Nephron (organoid): ENCODE data around the gene SAXO2.
"Not testable (repeated sequence)": the region's sequence is repeated elsewhere in the genome, so short reads cannot be mapped to it uniquely, and the experiment has no call there.

Experiments used
- H3K27ac Mint-ChIP-seq, 3 experiments: 2 replicates each; pipeline ENCODE4 v1.8.0; 2020; ENCODE audit warnings: mixed read lengths in 3 of 3, mild to moderate bottlenecking in 2 of 3, moderate library complexity in 1 of 3
- H3K27me3 Mint-ChIP-seq: 2 replicates; pipeline ENCODE4 v1.8.0; 2021; ENCODE audit warnings: low read depth, mild to moderate bottlenecking, moderate library complexity, mixed read lengths
- H3K36me3 Mint-ChIP-seq: 2 replicates; pipeline ENCODE4 v1.8.0; 2020; ENCODE audit warnings: low read depth, mixed read lengths
- H3K4me1 Mint-ChIP-seq: 2 replicates; pipeline ENCODE4 v1.8.0; 2020; ENCODE audit warnings: mixed read lengths
- H3K4me3 Mint-ChIP-seq, 3 experiments: 2 replicates each; pipeline ENCODE4 v1.8.0; 2020; ENCODE audit warnings: mild to moderate bottlenecking in 3 of 3, mixed read lengths in 3 of 3, moderate library complexity in 2 of 3
- H3K9me3 Mint-ChIP-seq: 2 replicates; pipeline ENCODE4 v1.8.0; 2020; ENCODE audit warnings: mixed read lengths
- TF ChIP-seq, protein P1 (sequence below), 3 experiments: fragments of 200-600 bp; sonication (generic); IDR thresholded peaks; one replicate each; pipeline ENCODE4 v1.5.0; 2021; ENCODE audit warnings: antibody characterized with exemption in 3 of 3; ENCODE audit not compliant: unreplicated experiment in 3 of 3

The SAXO2 gene, protein sequence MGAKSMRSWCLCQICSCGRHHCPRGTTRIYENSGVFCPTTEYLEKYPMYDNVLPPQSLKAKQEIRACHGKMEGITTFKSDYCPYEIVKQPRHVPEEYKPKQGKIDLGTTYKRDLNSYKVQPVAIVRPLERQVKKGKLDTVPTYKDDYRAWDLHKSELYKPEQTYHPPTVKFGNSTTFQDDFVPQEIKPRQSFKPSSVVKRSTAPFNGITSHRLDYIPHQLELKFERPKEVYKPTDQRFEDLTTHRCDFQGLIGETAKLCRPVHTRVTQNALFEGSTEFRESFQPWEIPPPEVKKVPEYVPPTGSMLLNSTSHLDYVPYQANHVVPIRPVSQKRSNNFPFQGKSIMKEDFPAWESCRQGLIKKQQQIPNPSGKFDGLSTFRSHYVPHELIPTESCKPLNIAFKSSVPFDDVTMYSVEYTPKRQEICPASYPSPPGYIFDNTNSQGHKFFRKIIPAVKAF

DNA sequence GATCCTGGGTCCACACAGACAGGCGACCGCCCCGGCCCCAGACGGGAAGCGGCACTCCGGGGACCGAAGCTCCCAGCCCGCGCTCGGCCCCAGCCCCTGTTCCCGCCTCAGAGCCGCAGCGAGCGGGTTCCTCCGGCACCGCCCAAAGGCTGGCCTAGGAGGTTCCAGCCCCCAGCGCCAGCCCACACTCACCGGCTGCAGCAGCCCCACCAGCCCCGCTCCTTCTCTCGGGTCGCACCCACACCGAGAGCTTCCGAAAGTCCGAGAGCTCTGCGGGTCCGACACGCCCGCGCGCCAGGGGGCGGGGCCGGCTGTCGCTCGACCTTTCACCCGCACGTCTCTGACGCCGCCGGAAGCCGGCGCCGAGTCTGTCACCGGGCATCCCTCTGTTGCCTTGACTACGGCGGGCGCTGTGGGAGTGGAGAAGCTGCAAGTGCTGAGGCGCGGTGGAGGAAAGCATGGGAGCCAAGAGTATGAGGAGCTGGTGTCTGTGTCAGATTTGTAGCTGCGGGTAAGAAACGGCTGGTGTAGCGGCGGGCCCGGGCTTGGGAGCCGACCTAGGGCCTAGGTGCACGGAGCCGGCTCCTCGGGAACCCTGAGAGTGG lies at the start of gene SAXO2, which contains the start of gene EFL1:
SAXO2 (plus strand) TSS at position 397 of the 605 bp plus-strand sequence; CDS start at position 459, 62 bp downstream.
EFL1 (minus strand) TSS at position 313 of the 605 bp plus-strand sequence. CDS start 956 bp downstream, outside the sequence.
- peaks cover 10% of the 10 kb centered on the region for H3K36me3 Mint-ChIP-seq

DNA sequence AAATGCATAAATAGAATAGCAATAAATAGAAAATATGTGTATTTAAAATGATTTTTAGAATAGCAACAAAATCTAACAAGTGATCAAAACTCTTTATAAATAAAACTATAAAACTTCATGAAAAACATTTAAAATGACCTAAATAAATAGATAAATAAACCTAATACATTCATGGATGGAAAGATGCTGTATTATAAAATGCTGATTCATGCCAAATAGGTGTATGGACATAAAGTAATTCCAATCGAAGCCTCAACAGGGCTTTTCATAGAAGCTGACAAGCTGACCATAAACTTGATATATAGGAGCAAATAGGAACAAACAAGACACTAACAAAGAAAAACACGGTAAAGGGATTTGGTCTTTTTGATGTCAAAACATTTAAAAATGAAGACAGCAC lies 46.5 kb upstream of the SAXO2 start:
- not testable (repeated sequence) for H3K4me1 Mint-ChIP-seq, H3K4me3 Mint-ChIP-seq, H3K9me3 Mint-ChIP-seq, H3K27me3 Mint-ChIP-seq, H3K27ac Mint-ChIP-seq
- peaks cover 28% of the 10 kb centered on the region for H3K36me3 Mint-ChIP-seq

More for the DNA sequence above, at the start of gene SAXO2, which contains the start of gene EFL1:
- Mint-ChIP-seq H3K4me1 (peaks cover 22% of the 10 kb centered on the region), H3K4me3 (peak within 1 kb of the TSS; percentile 93 to 95 (median 93)), H3K27me3 (peaks cover 3% of the 10 kb centered on the region), H3K9me3 (no peaks in the 10 kb centered on the region), H3K27ac (peak within 1 kb of the TSS; percentile 49 to 75 (median 68))
- TF ChIP-seq, protein P1, sequence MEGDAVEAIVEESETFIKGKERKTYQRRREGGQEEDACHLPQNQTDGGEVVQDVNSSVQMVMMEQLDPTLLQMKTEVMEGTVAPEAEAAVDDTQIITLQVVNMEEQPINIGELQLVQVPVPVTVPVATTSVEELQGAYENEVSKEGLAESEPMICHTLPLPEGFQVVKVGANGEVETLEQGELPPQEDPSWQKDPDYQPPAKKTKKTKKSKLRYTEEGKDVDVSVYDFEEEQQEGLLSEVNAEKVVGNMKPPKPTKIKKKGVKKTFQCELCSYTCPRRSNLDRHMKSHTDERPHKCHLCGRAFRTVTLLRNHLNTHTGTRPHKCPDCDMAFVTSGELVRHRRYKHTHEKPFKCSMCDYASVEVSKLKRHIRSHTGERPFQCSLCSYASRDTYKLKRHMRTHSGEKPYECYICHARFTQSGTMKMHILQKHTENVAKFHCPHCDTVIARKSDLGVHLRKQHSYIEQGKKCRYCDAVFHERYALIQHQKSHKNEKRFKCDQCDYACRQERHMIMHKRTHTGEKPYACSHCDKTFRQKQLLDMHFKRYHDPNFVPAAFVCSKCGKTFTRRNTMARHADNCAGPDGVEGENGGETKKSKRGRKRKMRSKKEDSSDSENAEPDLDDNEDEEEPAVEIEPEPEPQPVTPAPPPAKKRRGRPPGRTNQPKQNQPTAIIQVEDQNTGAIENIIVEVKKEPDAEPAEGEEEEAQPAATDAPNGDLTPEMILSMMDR (IDR thresholded peaks at IDR 0.05; ENCODE audit: unreplicated experiment in 3 of 3): no peak

DNA sequence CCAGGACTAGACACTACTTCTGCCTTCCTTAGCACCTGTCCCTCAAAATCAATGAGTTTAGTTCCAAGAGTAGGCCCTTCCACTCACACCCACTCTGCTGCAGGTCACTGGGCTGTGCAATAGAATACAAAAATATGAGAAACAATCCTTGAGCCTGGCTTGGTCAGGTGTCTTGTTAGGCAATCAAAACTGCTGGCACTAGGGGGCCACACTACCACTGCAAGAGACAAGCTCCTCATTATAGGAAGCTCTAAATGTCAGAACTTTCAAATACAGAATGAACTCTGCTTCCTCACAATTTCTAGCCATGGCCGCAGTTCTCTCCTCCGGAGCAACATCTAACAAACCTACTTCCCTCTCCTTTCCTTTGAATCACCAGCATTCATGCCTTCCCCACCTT lies 41.1 kb upstream of the SAXO2 start:
- peaks cover 14% of the 10 kb centered on the region for H3K36me3 Mint-ChIP-seq

DNA sequence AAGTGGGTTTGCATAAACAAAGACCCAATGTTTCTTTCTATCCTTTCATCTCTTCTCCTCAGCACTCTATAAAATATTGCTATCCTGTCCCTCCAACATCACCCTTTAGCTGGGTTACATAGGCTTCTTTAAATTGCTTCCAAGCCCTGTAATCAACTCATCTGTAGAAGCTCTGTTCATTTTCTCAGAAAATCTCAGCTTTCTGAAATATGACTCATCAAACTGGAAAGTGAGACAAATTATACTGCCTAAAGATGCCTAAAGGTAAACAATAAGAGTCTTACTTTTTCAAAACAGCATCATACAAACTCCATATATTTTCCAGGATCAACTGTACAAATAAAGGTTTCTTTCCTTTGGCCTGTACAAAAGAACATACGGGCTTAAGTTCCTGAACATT lies 33.9 kb upstream of the SAXO2 start:
- Mint-ChIP-seq H3K27me3 (no peaks in the 10 kb centered on the region), H3K36me3 (peaks cover 27% of the 10 kb centered on the region), H3K9me3 (no peaks in the 10 kb centered on the region), H3K27ac (no peak overlapping the region), H3K4me3 (no peak overlapping the region), H3K4me1 (no peaks in the 10 kb centered on the region)
- TF ChIP-seq, protein P1 (IDR thresholded peaks at IDR 0.05; ENCODE audit: unreplicated experiment in 3 of 3): no peak

More for the DNA sequence above, 41.1 kb upstream of the SAXO2 start:
- not testable (repeated sequence) for H3K27me3 Mint-ChIP-seq, H3K9me3 Mint-ChIP-seq, H3K4me3 Mint-ChIP-seq, H3K4me1 Mint-ChIP-seq, H3K27ac Mint-ChIP-seq
- TF ChIP-seq, protein P1 (IDR thresholded peaks at IDR 0.05; ENCODE audit: unreplicated experiment in 3 of 3): peak in 1 of 3 experiments; percentile 10

- TF ChIP-seq, protein P1 (IDR thresholded peaks at IDR 0.05; ENCODE audit: unreplicated experiment in 3 of 3): no peak
- H3K4me3 Mint-ChIP-seq: no peak overlapping the region
- no peak overlapping the region for H3K27ac Mint-ChIP-seq
- H3K4me1 Mint-ChIP-seq: no peaks in the 10 kb centered on the region
- H3K27me3 Mint-ChIP-seq: no peaks in the 10 kb centered on the region
- H3K36me3 Mint-ChIP-seq: peaks cover 24% of the 10 kb centered on the region
- H3K9me3 Mint-ChIP-seq: no peaks in the 10 kb centered on the region
Measured at GRCh38 chr15:82231233-82231632, 31.4 kb upstream of the SAXO2 start.

- H3K27me3 Mint-ChIP-seq: no peaks in the 10 kb centered on the region
- H3K4me3 Mint-ChIP-seq: no peak overlapping the region
- H3K27ac Mint-ChIP-seq: no peak overlapping the region
- H3K9me3 Mint-ChIP-seq: no peaks in the 10 kb centered on the region
- H3K4me1 Mint-ChIP-seq: no peaks in the 10 kb centered on the region
- TF ChIP-seq, protein P1 (IDR thresholded peaks at IDR 0.05; ENCODE audit: unreplicated experiment in 3 of 3): no peak
- peaks cover 22% of the 10 kb centered on the region for H3K36me3 Mint-ChIP-seq
Measured at GRCh38 chr15:82231842-82232241, 30.8 kb upstream of the SAXO2 start.

DNA sequence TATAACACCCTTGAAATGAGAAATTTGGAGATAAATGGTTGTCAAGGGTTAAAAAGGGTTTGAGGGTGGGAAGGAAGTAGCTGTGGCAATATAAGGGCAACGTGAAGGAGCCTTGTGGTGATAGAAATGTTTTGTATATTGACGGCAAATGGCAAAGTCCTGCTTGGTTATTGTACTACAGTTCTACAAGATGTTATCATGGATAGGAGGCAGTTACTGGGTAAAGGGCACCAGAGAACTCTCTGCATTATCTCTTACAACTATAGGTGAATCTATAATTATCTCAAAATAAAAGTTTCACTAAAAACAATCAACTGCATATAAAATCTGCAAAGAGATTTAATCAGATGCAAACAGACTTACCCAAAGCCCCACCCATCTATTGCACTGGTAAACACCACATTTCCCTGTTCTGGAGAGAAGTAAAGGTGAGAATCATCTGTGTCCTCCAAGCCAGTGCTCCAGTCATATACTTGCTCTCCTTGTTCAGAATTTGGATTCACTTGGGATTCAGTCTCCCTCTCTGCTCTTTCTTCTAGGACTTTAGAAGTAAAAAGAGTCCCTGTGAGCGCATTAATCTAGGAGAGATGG lies 24.6 kb upstream of the SAXO2 start:
- not testable (repeated sequence) for H3K27ac Mint-ChIP-seq, H3K27me3 Mint-ChIP-seq, H3K4me3 Mint-ChIP-seq, H3K4me1 Mint-ChIP-seq, H3K9me3 Mint-ChIP-seq
- peaks cover 27% of the 10 kb centered on the region for H3K36me3 Mint-ChIP-seq
